Sigmoid colon (tissue), 4 donors: ENCODE measurements around the gene EPHA4.

ENCODE experiments used
- CTCF ChIP-seq, 4 experiments: fragments of 450-650 bp in 3 of 4; fragments of 200-600 bp in 1 of 4; IDR thresholded peaks; one replicate each; pipeline ENCODE4 v1.5.1; 2016 to 2019; ENCODE audit warnings: antibody characterized with exemption in 4 of 4, mild to moderate bottlenecking in 3 of 4, moderate library complexity in 2 of 4
- POLR2AphosphoS5 ChIP-seq, 4 donors: sonication (generic); formaldehyde crosslinking; IDR thresholded peaks; one replicate each; pipeline ENCODE4 v1.6.1; 2017; ENCODE audit warnings: antibody characterized with exemption in 4 of 4

GRCh38 chr2:221618007-221618406, 45.9 kb upstream of the EPHA4 start:
- no peak for TF ChIP-seq CTCF (IDR thresholded peaks at IDR 0.05)
- TF ChIP-seq POLR2AphosphoS5 (IDR thresholded peaks at IDR 0.05), result no peak
